Pancreas (tissue), 10 donors: ENCODE results near the gene HOXC5. TPM values are rescaled to one million over a fixed set of nuclear protein-coding genes. Genes with fewer than 3 reads are reported as not detected.

Experiments
- ATAC-seq, 4 donors: fragments of 200-7000 bp; cut with Tn5 transposase; one replicate each; pipeline versions ENCODE4 v1.8.0 to v1.9.1; 2020; ENCODE audit warnings: mild to moderate bottlenecking in 4 of 4, moderate library complexity in 4 of 4
- DNase-seq, 6 donors: peaks; one replicate each; pipeline ENCODE4 v3.0.0-alpha.2; 2020
- FAIRE-seq: peaks from 2 replicates; lab custom pipeline; 2012; peaks lifted over from hg19 to GRCh38; lab: Jason Lieb, UNC
- H3K27ac ChIP-seq, 4 donors: fragments of 200-600 bp; sonication (generic); 1 replicate in 3 of 4; 2 replicates in 1 of 4; pipeline versions ENCODE4 v1.5.0 to v1.8.0; 2020
- H3K27me3 ChIP-seq, 4 donors: fragments of 200-600 bp; one replicate each; pipeline ENCODE4 v1.8.0; 2021
- H3K36me3 ChIP-seq, 3 donors: fragments of 200-600 bp; sonication (generic) in 1 of 3; one replicate each; pipeline versions ENCODE4 v1.5.0 to v1.8.0; 2020 to 2021
- H3K4me1 ChIP-seq, 3 donors: fragments of 200-600 bp; one replicate each; pipeline ENCODE4 v1.8.0; 2021
- H3K4me3 ChIP-seq, 4 donors: fragments of 200-600 bp; sonication (generic) in 2 of 4; one replicate each; pipeline versions ENCODE4 v1.5.0 to v1.8.0; 2020 to 2021
- H3K9me3 ChIP-seq, 4 donors: fragments of 200-600 bp; one replicate each; pipeline ENCODE4 v1.8.0; 2021
- WGBS, 2 donors: extraction: QIAGEN DNeasy Blood & Tissue Kit; methylation state at CpG; one replicate each; pipeline ENCODE4 v1.1.7; 2013; 5-methylcytosine and 5-hydroxymethylcytosine counted together
- intact Hi-C, 3 donors: fragments of 100-400 bp; cut with DNase I; formaldehyde crosslinking; loops; one replicate each; pipeline versions ENCODE4 v1.11.1 to v1.14.2; 2022
- polyA plus RNA-seq, 2 donors: library from polyadenylated mRNA; stranded (reverse); fragments of 200-250 nt; gene quantifications; one replicate each; pipeline ENCODE4 v1.2.3, GENCODE V29; 2013
- total RNA-seq, 6 donors: library from RNA; stranded (reverse); fragmentation: NEBNext Ultra II Directional in 4 of 6; extraction: Animal tissue kit (Norgen Biotek cat#: 25700) in 4 of 6; gene quantifications; one replicate each; pipeline versions ENCODE4 v1.2.1 to v1.2.4, GENCODE V29; 2021 to 2023
- TF ChIP-seq, protein P1 (sequence below), 4 donors: fragments of 200-600 bp; sonication (generic) in 3 of 4; IDR thresholded peaks; one replicate each; pipeline versions ENCODE4 v1.5.0 to v1.8.0; 2021; ENCODE audit warnings: antibody characterized with exemption in 4 of 4
- donor health status: healthy with polysubstance abuse.
- donor health status: DM: no; HTN: no; CAD: no; lungs with moderate emphysema.
- donor health status: DM: no; HTN: no; CAD: no.
- donor health status: control.
- donor health status: control.
- donor health status: Bipolar disorder and iron deficiency.
- donor health status: DM: yes; HTN: yes; CAD: no.
- donor health status: DM: no; HTN: no; CAD: no.
- donor health status: DM: no; HTN: no; CAD: no.
- donor health status: DM: yes; HTN: yes; CAD: no.

HOXC5 gene
- total and polyA plus RNA-seq, 8 donors = not detected

GRCh38 chr12:54026640-54027441 is 6.0 kb upstream of the HOXC5 start:
- FAIRE-seq (no peak), DNase-seq (no peak), ATAC-seq (no peak)
- TF ChIP-seq, protein P1, sequence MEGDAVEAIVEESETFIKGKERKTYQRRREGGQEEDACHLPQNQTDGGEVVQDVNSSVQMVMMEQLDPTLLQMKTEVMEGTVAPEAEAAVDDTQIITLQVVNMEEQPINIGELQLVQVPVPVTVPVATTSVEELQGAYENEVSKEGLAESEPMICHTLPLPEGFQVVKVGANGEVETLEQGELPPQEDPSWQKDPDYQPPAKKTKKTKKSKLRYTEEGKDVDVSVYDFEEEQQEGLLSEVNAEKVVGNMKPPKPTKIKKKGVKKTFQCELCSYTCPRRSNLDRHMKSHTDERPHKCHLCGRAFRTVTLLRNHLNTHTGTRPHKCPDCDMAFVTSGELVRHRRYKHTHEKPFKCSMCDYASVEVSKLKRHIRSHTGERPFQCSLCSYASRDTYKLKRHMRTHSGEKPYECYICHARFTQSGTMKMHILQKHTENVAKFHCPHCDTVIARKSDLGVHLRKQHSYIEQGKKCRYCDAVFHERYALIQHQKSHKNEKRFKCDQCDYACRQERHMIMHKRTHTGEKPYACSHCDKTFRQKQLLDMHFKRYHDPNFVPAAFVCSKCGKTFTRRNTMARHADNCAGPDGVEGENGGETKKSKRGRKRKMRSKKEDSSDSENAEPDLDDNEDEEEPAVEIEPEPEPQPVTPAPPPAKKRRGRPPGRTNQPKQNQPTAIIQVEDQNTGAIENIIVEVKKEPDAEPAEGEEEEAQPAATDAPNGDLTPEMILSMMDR (IDR thresholded peaks at IDR 0.05) = no peak
- Histone ChIP-seq H3K4me3 (no peak overlapping the region), H3K4me1 (no peaks in the 10 kb centered on the region), H3K9me3 (no peaks in the 10 kb centered on the region), H3K27ac (no peak overlapping the region), H3K27me3 (peaks cover 3 to 71% (median 12%) of the 10 kb centered on the region in 4 donors), H3K36me3 (no peaks in the 10 kb centered on the region)
- intact Hi-C loops = no loop called here
- 21% methylated on average over 22 of the region's 22 CpGs for WGBS, 2 donors

GRCh38 chr12:54027442-54027786 is 5.4 kb upstream of the HOXC5 start:
- no peak overlapping the region for H3K4me3 ChIP-seq
- FAIRE-seq = no peak
- intact Hi-C loops = no loop called here
- 37 to 54% methylated on average over 3 of the region's 3 CpGs for WGBS, 2 donors
- H3K36me3 ChIP-seq = no peaks in the 10 kb centered on the region
- no peak for DNase-seq
- no peak for ATAC-seq
- H3K4me1 ChIP-seq = no peaks in the 10 kb centered on the region
- TF ChIP-seq, protein P1 (IDR thresholded peaks at IDR 0.05) = no peak
- peaks cover 3 to 76% (median 14%) of the 10 kb centered on the region in 4 donors for H3K27me3 ChIP-seq
- H3K27ac ChIP-seq = no peak overlapping the region
- H3K9me3 ChIP-seq = no peaks in the 10 kb centered on the region

GRCh38 chr12:54028314-54029201 is 4.3 kb upstream of the HOXC5 start, which contains the start of gene HOXC6:
Gene HOXC6, plus strand, starts transcription at chr12:54028440. Its CDS starts 82 bp downstream, at chr12:54028522.
- Histone ChIP-seq H3K27ac (no peak within 1 kb of the TSS), H3K36me3 (no peaks in the 10 kb centered on the region), H3K4me1 (no peaks in the 10 kb centered on the region), H3K4me3 (peak within 1 kb of the TSS in 1 of 4 donors; percentile 20), H3K27me3 (peaks cover 3 to 77% (median 16%) of the 10 kb centered on the region in 4 donors), H3K9me3 (no peaks in the 10 kb centered on the region)
- ATAC-seq = peak in 1 of 4 donors; percentile 44
- intact Hi-C loops = no loop called here
- DNase-seq = no peak
- TF ChIP-seq, protein P1 (IDR thresholded peaks at IDR 0.05) = no peak
- 6 to 9% methylated on average over 36 of the region's 36 CpGs for WGBS, 2 donors
- no peak for FAIRE-seq

GRCh38 chr12:54029529-54030441 is 3.1 kb upstream of the HOXC5 start:
- H3K9me3 ChIP-seq = no peaks in the 10 kb centered on the region
- TF ChIP-seq, protein P1 (IDR thresholded peaks at IDR 0.05) = no peak
- H3K4me3 ChIP-seq = no peak overlapping the region
- DNase-seq (peak in 1 of 6 donors; percentile 29), ATAC-seq (no peak), FAIRE-seq (no peak)
- H3K36me3 ChIP-seq = no peaks in the 10 kb centered on the region
- no peak overlapping the region for H3K27ac ChIP-seq
- intact Hi-C loops = loop anchor here in 1 of 3 donors (5.0 kb wide), 1 partner anchor 168 kb away; no protein-coding TSS in a partner anchor
- peaks cover 3 to 81% (median 15%) of the 10 kb centered on the region in 4 donors for H3K27me3 ChIP-seq
- 24 to 27% methylated on average over 52 to 53 of the region's 53 CpGs for WGBS, 2 donors
- H3K4me1 ChIP-seq = no peaks in the 10 kb centered on the region
